ENCODE results near the gene AP1B1. TPM values are rescaled to one million over a fixed set of nuclear protein-coding genes. Genes with fewer than 3 reads are reported as not detected.
"Not testable (repeated sequence)": the region's sequence is repeated elsewhere in the genome, so short reads cannot be mapped to it uniquely, and the experiment has no call there.

Gene AP1B1
- 215 TPM for total RNA-seq

DNA sequence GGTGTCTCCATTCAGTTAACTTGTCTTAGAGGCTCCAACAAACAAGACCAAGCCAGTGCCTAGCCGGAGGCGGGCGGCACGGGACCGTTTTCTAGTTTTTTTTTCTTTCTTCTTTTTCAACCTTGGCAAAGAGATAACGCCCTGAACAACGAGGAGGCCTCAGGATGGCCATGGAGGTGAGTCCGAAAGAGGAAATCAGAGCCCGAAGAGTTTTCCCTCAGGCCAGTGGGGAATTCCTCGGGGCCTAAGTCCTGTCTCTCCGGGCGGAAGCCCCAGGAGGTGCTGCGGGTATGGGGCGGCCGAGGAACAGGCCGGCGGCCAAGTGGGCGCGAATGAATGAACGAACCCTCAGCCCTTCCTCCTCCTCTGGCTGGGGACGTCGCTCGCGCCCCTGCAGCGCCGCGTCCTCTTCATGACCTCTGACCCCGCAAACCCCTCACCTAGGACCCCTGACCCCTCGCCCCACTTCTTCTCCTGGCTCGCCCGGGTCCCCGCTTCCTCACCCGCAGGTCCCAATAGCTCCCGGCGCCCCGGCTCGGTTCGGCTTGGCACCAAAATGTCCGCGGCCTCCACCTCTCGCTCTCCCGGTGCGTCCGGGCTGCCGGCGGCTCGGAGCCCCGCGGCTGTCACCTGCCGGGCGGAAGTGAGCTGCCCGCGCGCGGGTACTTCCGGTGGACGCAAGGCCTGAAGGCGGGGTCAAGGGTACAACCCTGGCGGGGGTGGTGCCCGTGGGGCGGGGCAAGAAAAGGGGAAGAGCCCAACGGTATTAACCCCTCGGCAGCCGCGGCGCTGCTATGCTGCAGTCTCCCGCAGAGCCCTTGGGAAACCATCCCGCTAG lies at the start of gene AP1B1:
Gene AP1B1, minus strand, starts transcription at position 650 of the 838 bp plus-strand sequence. CDS start 21,327 bp downstream, outside the sequence.
- peak; percentile 66 to 92 (median 91) for DNase-seq (ENCODE audit: low read depth in 2 of 3, low spot score in 2 of 3)

DNA sequence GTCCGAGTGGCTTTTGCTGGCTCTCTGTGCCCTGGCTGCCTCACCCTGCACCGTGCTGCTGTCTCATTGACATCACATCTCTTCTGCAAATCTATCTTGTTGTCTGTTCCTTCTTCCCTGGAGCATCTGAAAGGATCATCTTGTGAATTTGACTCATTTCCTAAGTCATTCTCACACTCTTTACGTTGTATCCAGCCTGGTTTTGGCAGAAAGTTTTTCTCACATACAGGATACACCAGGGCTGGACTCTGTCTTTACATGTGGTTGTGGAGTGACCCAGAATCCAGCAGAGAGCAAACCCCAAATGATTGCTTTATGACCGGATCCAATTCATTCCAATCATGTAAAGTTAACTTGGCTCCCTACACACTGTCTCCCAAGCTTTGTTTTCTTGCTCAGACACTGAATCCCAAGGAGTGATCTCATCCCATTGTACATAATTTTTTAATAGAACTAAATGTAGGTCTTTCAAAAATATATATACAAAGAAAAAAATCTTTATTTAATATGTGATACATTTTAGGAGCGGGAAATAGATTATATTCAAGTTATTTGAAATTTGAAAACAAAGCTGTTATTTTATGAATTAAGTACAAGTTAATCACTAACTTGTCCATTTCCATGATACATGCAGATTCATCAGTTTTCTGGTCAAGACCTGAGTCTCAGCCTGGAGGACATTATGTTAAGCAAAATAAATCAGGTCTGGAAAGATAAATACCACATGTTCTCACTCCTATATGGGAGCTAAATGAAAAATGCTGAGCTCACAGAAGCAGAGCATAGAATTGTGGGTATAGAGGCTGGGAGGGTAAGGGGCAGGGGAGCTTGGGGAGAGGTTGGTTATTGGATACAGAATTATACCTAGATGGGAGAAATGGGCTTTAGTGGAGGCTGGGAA lies 47.1 kb upstream of the AP1B1 start:
- DNase-seq (ENCODE audit: low read depth in 2 of 3, low spot score in 2 of 3), result no peak

DNA sequence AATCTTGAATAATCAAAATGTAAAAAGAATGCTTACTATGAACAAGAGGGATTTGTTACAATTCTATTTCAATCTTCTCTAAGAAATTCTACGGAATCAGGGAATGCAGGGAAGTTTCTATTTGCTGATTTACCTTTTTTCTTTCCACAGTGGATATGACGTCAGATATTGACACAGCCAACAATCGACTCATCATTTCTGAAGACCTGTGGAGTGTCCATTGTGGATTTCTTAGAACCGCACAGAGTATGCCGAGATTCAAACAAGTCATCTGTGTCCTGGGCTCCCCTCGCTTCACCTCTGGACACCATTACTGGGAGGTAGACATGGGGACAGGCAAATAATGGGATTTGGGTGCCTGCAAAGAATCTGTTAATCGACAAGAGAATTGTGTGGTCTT lies 45.9 kb upstream of the AP1B1 start:
- no peak for DNase-seq (ENCODE audit: low read depth in 2 of 3, low spot score in 2 of 3)

DNA sequence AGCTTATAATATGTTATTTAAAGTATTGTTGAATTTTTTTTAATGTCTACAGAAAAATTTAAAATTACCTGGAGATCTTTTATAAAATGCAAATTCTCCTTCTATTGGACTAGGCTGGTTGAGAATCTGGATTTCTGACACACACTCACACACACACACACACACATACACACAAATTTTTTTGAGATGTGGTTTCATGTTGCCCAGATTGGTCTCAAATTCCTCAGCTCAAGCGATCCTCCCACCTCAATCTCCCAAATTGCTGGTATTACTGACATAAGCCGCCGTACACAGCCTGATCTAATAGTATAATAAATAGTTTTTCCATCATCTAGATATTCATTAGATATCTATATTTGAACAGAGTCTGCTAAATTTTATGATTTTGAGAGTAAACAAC lies 45.5 kb upstream of the AP1B1 start:
- DNase-seq (ENCODE audit: low read depth in 2 of 3, low spot score in 2 of 3), result no peak

DNA sequence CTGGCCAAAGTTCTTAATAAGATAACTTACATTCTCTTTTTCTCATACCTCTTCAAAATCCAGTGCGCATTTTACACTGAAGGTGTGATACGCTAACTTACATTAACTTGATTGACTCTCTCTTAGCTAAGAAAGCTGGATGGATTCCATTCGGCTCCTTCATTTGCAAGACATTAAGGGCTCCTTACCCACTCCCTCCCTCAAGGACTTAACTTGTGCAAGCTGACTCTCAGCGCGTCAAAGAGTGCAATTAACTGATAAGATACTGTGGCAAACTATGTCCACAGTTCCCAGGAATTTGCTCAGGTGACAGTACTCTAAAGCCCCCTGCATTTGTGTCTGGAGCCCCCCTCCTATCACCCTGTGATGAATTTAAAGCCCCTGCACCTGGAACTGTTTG lies 43.6 kb upstream of the AP1B1 start:
- DNase-seq (ENCODE audit: low read depth in 2 of 3, low spot score in 2 of 3), result no peak

DNA sequence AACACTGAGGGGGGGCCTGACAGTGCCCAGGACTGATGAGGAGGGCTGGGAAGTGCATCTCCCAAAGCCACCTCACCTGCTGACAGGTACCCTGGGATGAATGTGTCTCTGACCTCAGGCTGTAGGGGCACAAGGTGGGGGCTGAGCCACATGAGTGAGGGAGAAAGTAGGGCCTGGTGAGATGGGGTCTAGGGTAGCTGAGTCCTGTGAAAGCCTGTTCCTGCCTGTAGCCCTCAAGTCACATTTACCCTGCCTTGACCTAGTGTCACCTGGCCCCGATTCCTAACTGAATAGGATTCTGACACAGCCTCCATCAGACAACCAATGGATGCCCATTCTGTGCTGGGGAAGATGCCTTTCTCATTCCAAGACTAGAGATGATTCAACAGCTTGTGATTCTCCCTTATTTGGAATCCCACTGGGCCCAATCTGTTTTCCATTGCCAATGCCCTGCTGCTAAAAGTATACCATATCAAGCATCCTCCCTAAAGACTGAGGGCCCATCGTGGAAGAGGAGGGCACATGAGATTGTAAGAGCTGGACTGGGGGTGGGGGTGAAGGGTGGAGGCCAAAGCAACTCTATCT lies 38.9 kb upstream of the AP1B1 start:
- DNase-seq (ENCODE audit: low read depth in 2 of 3, low spot score in 2 of 3), result no peak

DNA sequence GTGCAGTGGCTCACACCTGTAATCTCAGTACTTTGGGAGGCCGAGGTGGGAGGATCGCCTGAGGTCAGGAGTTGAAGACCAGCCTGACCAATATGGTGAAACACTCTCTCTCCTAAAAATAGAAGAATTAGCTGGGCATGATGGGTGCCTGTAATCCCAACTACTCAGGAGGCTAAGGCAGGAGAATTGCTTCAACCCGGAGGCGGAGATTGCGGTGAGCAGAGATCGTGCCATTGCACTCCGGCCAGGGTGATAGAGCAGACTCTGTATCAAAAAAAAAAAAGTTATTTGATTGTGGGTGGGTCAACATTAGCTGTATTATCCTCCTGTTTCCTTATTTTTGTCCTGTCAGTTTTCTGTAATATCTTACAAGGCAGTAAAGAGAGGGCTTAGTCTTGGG lies 38.1 kb upstream of the AP1B1 start:
- DNase-seq (ENCODE audit: low read depth in 2 of 3, low spot score in 2 of 3), result no peak

DNA sequence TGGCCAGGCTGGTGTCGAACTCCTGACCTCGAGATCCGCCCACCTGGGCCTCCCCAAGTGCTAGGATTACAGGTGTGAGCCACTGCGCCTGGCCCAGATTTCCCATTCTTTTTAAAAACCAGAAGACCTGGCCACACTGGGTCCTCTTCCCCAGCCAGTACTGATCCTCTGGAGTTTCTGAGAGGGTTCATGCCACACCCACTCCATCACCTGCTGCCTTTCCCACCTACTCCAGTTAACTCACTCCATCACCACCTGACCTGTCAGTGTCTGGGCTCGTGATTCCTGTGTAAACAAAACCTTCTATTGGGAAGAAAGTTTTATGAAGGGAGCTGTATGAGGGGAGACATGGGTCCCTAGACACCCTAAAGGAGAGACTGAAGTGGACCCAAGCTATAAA lies 30.3 kb upstream of the AP1B1 start:
- DNase-seq (ENCODE audit: low read depth in 2 of 3, low spot score in 2 of 3), result not testable (repeated sequence)

DNA sequence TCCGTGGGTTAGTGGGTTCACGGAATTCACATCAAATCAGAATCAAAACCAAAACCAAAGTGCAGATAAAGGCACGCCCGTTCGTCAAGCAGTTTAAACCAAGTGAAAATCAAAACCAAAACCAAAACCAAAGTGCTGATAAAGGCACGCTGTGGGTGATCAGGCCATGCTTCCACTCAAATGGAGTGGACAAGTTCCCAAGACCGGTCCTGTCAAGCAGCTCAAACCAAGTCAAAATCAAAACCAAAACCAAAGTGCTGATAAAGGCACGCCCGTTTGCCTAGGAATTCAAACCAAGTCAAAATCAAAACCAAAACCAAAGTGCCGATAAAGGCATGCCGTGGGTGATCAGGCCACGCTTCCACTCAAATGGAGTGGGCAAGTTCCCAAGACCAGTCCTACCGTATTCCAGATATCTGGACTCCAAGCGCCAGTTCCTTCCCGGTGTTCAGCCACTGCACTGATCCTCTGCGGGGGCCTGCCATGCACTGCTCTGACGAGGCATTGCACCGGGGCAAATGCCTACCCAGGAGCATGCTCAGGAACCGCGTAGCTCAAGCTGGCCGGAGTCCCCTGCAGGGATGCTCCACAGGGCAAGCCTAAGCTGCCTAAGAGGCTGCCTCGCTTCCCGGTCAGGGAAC lies 26.7 kb upstream of the AP1B1 start:
- peak in 2 of 3 donors; percentile 60 to 74 for DNase-seq (ENCODE audit: low read depth in 2 of 3, low spot score in 2 of 3)

DNA sequence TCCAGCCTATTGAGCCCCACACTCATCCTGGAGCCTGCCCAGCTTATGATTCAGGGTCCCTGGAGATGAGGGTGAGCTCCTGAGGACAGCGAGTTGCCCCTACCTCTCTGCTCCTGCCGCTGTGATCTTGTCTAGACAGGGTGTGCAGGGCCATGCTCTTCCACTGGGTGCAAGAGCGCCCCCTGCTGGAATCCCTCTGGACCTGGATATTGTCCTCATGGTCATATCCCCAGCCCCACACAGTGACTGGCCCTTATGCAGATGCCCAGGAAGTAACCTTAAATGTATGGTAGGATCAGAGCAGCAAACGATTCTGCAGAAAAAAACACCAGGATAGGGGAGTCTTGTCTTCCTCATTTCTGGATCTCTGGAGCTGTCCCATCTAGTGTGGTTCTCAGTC lies 24.4 kb upstream of the AP1B1 start:
- DNase-seq (ENCODE audit: low read depth in 2 of 3, low spot score in 2 of 3), result not testable (repeated sequence)

DNA sequence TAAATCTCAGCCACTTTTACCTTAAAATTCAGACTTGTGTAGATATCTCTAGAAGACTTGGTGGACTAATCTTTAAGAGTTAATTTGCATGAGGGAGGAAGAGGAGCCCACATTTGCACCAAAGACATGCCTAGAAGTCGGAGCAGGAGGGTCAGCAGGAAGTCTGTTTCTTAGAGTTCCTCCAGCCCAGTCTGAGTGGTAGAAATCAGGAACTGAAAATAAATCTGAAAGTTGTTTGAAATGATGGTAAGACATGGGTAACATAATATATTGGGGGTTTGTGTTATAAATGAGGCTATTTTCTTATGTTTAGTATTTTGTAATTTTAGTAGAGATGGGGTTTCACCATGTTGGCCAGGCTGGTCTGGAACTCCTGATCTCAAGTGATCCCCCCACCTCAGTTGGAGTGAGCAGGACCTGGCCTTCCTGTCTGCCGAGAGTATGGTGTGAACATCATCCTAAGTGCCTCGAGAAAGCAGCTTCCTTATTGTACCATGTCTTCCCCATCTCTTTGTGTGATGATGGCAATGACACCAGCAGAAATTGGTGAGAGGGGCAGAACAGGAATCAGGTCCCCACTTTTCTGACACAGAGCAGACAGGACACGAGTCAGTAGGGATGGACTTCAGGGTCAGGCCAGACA lies 23.3 kb upstream of the AP1B1 start:
- not testable (repeated sequence) for DNase-seq (ENCODE audit: low read depth in 2 of 3, low spot score in 2 of 3)

DNA sequence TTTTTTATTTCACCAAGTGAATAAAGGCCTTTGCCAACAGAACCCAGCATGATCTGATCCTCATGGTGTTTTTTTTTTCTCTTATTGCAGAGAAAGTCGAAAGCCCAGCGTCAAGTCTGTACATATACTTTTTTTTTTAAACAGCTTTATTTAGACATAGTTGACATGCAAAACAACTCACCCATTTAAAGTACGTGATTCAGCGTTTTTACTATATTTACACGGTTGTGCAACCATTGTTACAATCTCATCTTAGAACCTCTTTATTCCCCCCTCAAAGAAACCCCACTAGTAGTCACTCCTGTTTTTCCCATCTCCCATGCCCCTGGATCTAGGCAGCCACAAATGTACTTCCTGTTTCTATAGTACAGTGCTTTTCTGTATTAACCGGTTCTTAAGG lies 20.6 kb upstream of the AP1B1 start:
- no peak for DNase-seq (ENCODE audit: low read depth in 2 of 3, low spot score in 2 of 3)

DNA sequence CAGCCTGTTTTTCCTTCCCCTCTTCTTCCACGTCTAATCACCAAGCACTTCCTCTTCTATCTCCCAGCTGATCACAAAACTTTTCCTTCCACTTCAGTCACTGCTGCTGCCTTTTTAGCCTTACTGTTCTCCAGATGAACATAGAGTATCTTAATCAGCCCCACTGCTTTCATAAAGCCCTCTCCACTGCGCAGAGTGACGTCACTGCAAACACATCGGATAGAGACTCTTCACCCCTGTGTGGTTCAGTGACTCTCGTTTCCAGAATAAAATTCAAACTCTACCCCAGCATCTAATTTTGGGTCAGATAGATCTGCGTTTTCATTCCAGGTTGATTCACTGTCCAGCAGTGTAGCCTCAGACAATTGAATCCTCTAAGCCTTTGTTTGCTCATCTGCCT lies 13.2 kb upstream of the AP1B1 start:
- not testable (repeated sequence) for DNase-seq (ENCODE audit: low read depth in 2 of 3, low spot score in 2 of 3)

DNA sequence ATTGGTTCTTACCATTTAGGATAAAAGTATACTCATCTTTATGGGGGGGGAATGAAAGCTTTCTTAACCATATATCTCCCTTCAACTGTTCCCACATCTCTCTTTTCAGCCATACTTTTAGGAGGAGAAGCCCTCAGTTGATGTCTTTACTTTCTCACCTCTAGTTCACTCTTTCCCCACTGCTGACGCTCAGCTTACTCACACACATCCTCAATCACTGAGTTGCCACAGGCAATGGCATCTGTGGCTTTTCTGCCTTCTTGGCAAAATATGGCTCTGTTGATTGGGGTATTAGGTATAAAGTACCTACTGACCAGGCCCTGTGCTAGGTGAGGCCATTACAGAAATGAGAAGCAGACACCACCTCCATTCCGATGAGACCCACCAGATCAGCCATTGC lies 12.2 kb upstream of the AP1B1 start:
- no peak for DNase-seq (ENCODE audit: low read depth in 2 of 3, low spot score in 2 of 3)

DNA sequence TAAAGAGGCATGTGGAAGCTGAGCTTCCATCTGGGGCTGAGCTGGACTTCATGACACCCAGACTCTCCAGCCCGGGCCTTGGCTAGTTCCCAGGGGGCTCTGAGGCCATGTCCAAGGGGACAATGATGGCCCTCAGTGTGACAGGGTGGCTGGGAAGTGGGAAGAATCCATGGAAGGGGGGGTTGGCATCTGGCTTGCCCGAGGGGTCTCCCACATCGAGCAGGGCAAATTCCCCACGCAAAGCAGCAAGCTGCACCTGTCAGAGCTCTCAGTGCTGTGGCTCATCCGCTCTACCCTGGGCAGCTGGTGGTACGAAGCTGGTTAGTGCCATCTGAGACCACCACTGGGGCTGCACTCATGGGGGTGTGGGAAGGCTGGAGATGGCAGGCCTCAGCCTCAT lies 9.4 kb upstream of the AP1B1 start:
- no peak for DNase-seq (ENCODE audit: low read depth in 2 of 3, low spot score in 2 of 3)

DNA sequence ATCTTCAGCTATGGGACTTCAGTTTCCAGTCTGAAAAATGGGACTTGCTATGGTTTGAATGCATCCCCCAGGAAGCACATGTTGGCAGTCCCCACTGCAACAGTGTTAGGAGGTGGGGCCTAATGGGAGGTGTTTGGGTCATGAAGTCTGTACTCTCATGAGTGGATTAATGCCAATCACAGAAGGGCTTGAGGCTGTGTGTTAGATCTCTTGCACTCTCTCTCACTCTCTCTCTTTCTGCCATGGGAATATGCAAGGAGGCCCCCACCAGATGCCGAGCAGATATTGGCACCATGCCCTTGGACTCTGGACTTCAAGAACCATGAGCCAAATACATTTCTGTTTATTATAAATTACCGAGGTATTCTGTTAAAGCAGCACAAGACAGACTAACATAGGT lies 7.8 kb upstream of the AP1B1 start:
- DNase-seq (ENCODE audit: low read depth in 2 of 3, low spot score in 2 of 3), result no peak

DNA sequence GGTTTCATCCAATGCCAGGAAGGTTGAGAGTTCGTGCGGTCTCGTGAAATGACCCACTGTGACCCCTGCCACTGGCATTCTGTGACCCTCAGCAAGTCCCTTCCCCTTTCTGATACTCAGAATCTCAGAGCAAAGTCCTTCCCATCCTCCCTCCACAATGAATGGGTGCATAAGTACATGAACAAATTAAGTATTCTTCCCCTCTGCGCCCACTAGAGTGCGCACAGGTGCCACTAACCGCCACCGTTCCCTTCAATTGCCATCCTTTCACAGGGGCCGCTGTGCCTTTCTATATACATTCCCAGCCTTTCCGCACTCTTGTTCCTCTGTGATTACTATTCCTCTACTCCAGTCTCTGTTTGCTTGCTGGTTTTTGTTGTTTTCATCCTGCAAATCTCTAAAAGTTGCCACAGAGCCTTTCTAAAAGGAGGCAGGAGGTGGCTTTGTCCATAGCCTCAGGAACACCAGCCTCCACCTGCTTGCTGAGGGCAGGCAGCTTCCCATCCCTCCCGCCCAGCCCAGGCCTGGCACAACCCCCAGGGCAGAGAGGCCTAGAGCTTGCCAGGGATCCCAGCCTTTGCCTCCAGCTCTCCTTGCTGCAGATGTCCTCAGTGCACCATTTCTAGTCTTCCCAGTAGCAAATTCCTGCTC lies 6.7 kb upstream of the AP1B1 start:
- peak; percentile 49 to 84 (median 74) for DNase-seq (ENCODE audit: low read depth in 2 of 3, low spot score in 2 of 3)

DNA sequence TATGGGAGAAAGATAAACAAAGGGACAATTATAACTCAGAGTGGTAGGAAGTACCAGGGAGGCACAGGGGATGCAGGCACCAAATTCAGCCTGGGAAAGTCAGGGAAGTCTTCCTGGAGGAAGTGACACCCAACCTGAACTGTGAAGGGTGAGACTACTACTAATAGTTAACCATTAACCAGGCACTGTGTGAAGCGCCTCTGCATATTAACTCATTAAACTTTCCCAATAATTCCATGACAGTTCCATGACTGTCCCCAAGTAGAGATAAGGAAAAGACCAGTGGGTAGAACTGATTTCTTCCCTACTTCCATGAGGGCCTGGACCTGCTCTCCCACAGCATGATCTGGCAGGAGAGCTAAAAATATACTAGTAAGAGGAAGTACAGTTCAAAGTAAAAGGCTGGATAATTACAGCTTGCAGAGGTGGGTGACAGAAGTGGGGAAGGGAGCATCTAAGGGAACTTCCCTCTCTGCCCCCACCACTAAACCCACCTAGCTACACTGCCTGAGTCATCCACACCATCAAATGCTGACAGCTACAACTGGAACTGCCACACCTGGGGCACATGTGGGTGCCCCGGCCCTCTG lies 4.7 kb upstream of the AP1B1 start:
- peak in 1 of 3 donors; percentile 69 for DNase-seq (ENCODE audit: low read depth in 2 of 3, low spot score in 2 of 3)

DNA sequence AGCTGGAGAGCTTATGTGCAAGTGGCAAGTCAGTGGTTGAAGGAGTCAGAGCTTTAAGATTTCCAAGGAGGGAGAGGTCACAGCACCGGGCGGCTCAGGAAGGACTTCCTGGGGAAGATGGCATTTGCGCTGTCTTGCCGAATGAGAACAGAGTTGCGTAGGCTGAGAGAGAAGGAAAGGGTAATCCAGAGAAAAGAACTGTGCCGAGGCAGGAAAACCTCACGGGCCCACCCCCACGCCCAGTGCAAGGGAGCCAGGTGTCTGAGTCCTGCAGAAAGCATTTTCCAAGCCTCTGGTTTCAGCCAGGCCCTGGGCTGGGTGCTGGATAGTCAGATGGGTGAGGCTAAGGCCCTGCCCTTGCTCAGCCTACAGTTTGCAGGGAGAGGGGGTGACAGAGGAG lies 3.2 kb upstream of the AP1B1 start:
- no peak for DNase-seq (ENCODE audit: low read depth in 2 of 3, low spot score in 2 of 3)

Data from hematopoietic multipotent progenitor cell (in vitro differentiated cells).